Measurements from ENCODE around the gene NOL4L. TPM values are rescaled to one million over a fixed set of nuclear protein-coding genes. Genes with fewer than 3 reads are reported as not detected.
A peak's percentile ranks its signal among the peaks of the same experiment; 100 is the strongest.
"Not testable (repeated sequence)": the region's sequence is repeated elsewhere in the genome, so short reads cannot be mapped to it uniquely, and the experiment has no call there.

The NOL4L gene
- total and polyA plus RNA-seq, 7 donors = 0.61 to 2.7 (median 1.3) TPM

GRCh38 chr20:32495217-32495565 is 89.9 kb downstream of the NOL4L start:
- no peak for ATAC-seq
- 79 to 82% (median 79%) methylated on average over 8 of the region's 8 CpGs for WGBS, 3 donors
- no peak for TF ChIP-seq CTCF (IDR thresholded peaks at IDR 0.05)

GRCh38 chr20:32494483-32495216 is 90.5 kb downstream of the NOL4L start:
- intact Hi-C loops (cut with DNase I) = no loop called here
- Histone ChIP-seq H3K27me3 (ENCODE audit: insufficient read depth in 3 of 3, low read length in 2 of 3) (no peaks in the 10 kb centered on the region), H3K27ac (no peak overlapping the region), H3K4me3 (no peak overlapping the region), H3K36me3 (ENCODE audit: insufficient read depth in 1 of 2, low read depth in 1 of 2) (no peaks in the 10 kb centered on the region), H3K9me3 (no peaks in the 10 kb centered on the region), H3K4me1 (no peaks in the 10 kb centered on the region)
- 80 to 84% (median 84%) methylated on average over 11 of the region's 11 CpGs for WGBS, 3 donors
- DNase-seq (peak in 1 of 2 donors; percentile 18), ATAC-seq (no peak)
- no peak for TF ChIP-seq CTCF (IDR thresholded peaks at IDR 0.05)

More at GRCh38 chr20:32495217-32495565, 89.9 kb downstream of the NOL4L start:
- no peaks in the 10 kb centered on the region for H3K27me3 ChIP-seq (ENCODE audit: insufficient read depth in 3 of 3, low read length in 2 of 3)
- DNase-seq = peak in 1 of 2 donors; percentile 27
- H3K9me3 ChIP-seq = no peaks in the 10 kb centered on the region
- no peak overlapping the region for H3K4me3 ChIP-seq
- no peaks in the 10 kb centered on the region for H3K36me3 ChIP-seq (ENCODE audit: insufficient read depth in 1 of 2, low read depth in 1 of 2)
- intact Hi-C loops (cut with DNase I) = no loop called here
- no peak overlapping the region for H3K27ac ChIP-seq
- no peaks in the 10 kb centered on the region for H3K4me1 ChIP-seq

GRCh38 chr20:32493356-32493755 is 91.8 kb downstream of the NOL4L start:
- no peaks in the 10 kb centered on the region for H3K4me1 ChIP-seq
- intact Hi-C loops (cut with DNase I) = no loop called here
- WGBS, 3 donors = 91 to 94% (median 94%) methylated on average over 10 of the region's 10 CpGs
- H3K27ac ChIP-seq = no peak overlapping the region
- no peak for TF ChIP-seq CTCF (IDR thresholded peaks at IDR 0.05)
- H3K27me3 ChIP-seq (ENCODE audit: insufficient read depth in 3 of 3, low read length in 2 of 3) = no peaks in the 10 kb centered on the region
- no peak overlapping the region for H3K4me3 ChIP-seq
- H3K9me3 ChIP-seq = no peaks in the 10 kb centered on the region
- ATAC-seq (no peak), DNase-seq (peak in 1 of 2 donors; percentile 34)
- no peaks in the 10 kb centered on the region for H3K36me3 ChIP-seq (ENCODE audit: insufficient read depth in 1 of 2, low read depth in 1 of 2)

- H3K36me3 ChIP-seq (ENCODE audit: insufficient read depth in 1 of 2, low read depth in 1 of 2); H3K9me3 ChIP-seq; ATAC-seq; intact Hi-C loops (cut with DNase I); H3K4me3 ChIP-seq; H3K4me1 ChIP-seq; H3K27ac ChIP-seq; DNase-seq; H3K27me3 ChIP-seq (ENCODE audit: insufficient read depth in 3 of 3, low read length in 2 of 3): not testable (repeated sequence)
- 88 to 97% (median 95%) methylated on average over 3 of the region's 3 CpGs for WGBS, 3 donors
Measured at GRCh38 chr20:32491764-32492151, 93.4 kb downstream of the NOL4L start.

GRCh38 chr20:32490942-32491763 is 94.0 kb downstream of the NOL4L start:
- intact Hi-C loops (cut with DNase I) = no loop called here
- no peak for TF ChIP-seq CTCF (IDR thresholded peaks at IDR 0.05)
- H3K27me3 ChIP-seq (ENCODE audit: insufficient read depth in 3 of 3, low read length in 2 of 3) = no peaks in the 10 kb centered on the region
- DNase-seq = peak in 1 of 2 donors; percentile 15
- H3K4me3 ChIP-seq = no peak overlapping the region
- no peak for ATAC-seq
- no peaks in the 10 kb centered on the region for H3K9me3 ChIP-seq
- no peaks in the 10 kb centered on the region for H3K4me1 ChIP-seq
- no peak overlapping the region for H3K27ac ChIP-seq
- no peaks in the 10 kb centered on the region for H3K36me3 ChIP-seq (ENCODE audit: insufficient read depth in 1 of 2, low read depth in 1 of 2)
- 89 to 92% (median 89%) methylated on average over 14 of the region's 14 CpGs for WGBS, 3 donors
